ENCODE measurements around the gene TNFSF10. TPM values are rescaled to one million over a fixed set of nuclear protein-coding genes. Genes with fewer than 3 reads are reported as not detected.
"Not testable (repeated sequence)": the region's sequence is repeated elsewhere in the genome, so short reads cannot be mapped to it uniquely, and the experiment has no call there.

TNFSF10 gene
- 4.7 TPM for total RNA-seq

GRCh38 chr3:172522871-172523818, at the start of gene TNFSF10:
Gene TNFSF10, minus strand, starts transcription at chr3:172523430. Its CDS starts 46 bp downstream, at chr3:172523384.
- no peak for DNase-seq

GRCh38 chr3:172569128-172570008, 46.1 kb upstream of the TNFSF10 start:
- no peak for DNase-seq

- DNase-seq: no peak
Measured at GRCh38 chr3:172568701-172569100, 45.5 kb upstream of the TNFSF10 start.

- DNase-seq: not testable (repeated sequence)
Measured at GRCh38 chr3:172566785-172567184, 43.6 kb upstream of the TNFSF10 start.

GRCh38 chr3:172564499-172564898, 41.3 kb upstream of the TNFSF10 start:
- DNase-seq: no peak

DNA sequence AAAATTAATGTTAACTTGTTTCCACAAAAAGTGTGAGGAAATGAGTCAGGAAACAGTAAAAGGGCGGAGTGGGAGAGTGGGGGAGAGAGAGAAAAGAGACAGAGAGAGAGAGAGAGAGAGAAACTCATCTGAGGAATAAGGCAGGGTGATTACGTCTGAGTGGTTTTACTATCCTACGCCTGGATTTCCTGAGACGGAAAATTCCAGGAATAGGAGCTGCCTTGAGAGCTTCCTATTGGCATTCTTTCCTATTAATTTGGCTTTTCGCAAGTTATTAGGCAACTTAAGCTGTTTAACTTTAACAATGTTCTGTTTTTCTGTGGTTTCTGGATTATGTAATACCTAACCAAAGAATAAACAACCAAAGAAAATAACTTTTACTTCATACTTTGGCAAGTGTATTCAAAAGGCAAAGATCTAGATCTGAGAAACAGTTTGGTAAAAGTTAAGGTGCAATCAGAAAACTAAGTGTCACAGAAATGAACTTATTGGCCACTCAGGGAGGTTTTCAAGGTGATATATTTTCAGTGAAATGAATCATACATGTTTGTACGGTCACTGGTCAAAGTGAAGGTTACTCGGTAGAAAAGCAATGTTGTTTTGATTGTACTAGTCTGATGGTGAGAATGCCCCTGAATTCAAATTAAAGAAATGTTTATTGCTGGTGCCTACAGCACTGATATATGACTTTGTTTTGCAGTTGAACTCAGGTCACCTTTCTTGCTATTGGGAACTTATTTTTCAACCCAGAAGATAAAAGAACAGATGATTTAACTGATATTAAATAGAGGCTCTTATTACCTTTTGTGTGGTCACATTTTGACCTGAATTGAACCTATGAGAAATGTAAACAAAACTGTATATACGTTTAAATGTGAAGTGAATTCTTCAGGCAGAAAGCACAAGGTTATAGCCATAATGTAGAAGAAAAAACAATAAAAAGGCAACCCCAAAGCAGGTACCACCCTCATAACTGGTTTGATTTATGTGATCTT, 39.9 kb upstream of the TNFSF10 start:
- no peak for DNase-seq

DNA sequence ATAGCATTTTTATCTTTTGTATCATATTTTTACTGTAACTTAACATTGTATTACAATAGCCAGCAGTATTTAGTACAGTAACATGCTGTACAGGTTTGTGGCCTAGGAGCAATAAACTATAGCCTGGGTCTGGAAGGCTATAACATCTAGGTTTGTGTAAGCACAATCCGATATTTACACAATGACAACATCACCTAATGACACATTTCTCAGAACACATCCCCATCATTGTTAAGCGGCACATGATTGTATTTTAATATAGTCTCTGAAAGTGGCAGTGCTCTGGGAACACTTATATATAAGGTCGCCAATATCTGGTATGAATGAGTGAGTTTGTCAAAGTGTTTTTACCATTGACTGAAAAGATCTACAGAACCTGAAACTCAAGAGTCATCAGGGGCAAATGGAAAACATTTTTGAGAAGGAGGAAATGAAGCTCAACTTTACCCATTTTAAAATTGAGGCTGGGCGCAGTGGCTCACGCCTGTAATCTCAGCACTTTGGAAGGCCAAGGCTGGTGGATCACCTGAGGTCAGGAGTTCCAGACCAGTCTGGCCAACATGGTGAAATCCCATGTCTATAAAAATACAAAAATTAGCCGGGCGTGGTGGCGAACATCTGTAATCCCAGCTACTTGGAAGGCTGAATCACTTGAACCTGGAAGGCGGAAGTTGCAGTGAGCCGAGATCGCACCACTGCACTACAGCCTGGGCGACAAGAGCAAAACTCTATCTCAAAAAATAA, 38.8 kb upstream of the TNFSF10 start:
- DNase-seq: no peak

- DNase-seq: no peak
Measured at GRCh38 chr3:172560586-172560985, 37.4 kb upstream of the TNFSF10 start.

DNA sequence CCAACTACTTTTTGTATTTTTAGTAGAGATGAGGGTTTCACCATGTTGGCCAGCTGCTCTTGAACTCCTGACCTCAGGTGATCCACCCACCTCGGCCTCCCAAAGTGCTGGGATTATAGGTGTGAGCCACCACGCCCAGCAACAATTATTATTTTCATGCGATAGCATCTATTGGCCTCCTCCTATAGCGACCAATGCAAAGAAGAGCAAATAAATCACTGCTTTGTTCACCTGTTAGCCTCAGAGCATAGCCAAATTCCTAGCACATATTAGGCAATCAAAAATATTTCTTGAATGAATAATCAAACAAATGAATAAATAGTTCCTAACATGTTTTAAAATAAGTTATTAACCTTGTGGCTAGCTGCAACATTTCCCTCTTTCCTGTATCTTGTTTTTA, 36.8 kb upstream of the TNFSF10 start:
- DNase-seq: no peak

DNA sequence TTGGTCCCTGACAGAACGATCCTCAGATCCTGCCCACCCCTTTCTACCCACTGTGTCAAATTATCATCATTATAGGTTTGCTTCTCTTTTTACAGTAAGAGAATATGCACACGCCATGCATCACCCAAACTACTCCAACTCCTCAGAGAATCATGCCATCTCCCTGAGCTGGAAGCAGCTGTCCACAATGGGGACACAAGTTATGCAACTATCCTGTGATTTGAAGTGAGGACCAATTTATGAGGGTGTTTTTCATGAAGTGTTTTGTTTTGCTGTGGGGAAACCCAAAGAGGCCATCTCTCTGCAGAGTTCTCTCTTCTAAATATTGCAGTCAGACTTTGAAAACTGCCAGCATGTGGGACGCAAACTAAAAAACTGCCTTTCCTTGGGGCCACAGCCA, 35.8 kb upstream of the TNFSF10 start:
- DNase-seq: no peak

GRCh38 chr3:172557515-172558220, 34.4 kb upstream of the TNFSF10 start:
- DNase-seq: no peak

DNA sequence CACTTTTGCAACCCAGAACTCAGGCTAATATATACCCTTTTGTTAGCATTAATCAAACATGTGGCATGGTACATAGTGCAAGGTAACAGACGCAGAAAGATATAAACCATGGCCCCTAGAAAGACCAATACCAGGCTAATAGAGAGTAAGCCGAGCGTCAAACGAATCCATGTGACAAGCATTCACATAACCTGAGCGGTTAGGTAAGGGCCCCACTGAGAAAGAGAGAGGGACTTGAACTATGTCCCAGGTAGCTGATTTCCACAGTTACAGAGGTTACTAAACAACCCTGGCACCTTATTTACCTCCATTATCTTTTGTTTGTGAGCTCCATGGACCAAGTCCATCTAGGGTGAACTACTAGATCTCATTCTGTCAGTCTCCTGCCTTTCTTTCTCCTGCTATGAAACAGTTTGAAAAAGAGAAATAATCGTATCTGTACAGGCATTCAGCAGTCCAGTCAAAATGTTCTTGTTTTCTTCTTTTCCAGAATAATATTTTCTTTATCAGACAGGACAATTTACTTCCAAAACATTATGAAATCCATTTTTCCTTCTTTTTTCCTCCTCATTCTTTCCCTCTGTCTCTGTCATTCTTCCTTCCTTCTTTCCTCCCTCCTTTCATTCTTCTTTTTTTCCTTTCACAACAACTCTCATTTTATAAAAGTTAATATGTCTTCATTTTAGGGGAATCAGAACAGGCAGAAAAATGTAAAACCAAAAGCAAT, 30.5 kb upstream of the TNFSF10 start:
- no peak for DNase-seq

GRCh38 chr3:172552607-172553006, 29.4 kb upstream of the TNFSF10 start:
- DNase-seq: no peak

DNA sequence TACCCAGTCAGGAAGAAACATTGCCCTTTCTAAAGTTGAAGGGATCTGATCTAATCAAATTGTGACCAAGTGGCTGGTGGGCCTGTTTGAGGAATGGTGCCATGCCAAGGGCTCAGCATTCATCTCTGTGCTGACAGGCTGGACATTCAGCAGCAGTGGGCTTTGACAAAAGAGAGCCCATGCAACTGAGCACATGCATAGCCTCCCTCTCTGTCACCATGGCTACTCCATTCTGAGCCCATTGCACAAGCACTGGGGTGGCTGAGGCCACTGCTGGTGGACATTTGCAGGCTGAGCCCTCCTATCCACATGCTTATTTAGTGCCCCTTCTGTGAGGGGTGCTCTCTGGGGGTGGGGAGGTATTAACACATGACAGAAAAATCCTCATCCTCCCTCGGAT, 28.6 kb upstream of the TNFSF10 start:
- DNase-seq: no peak

DNA sequence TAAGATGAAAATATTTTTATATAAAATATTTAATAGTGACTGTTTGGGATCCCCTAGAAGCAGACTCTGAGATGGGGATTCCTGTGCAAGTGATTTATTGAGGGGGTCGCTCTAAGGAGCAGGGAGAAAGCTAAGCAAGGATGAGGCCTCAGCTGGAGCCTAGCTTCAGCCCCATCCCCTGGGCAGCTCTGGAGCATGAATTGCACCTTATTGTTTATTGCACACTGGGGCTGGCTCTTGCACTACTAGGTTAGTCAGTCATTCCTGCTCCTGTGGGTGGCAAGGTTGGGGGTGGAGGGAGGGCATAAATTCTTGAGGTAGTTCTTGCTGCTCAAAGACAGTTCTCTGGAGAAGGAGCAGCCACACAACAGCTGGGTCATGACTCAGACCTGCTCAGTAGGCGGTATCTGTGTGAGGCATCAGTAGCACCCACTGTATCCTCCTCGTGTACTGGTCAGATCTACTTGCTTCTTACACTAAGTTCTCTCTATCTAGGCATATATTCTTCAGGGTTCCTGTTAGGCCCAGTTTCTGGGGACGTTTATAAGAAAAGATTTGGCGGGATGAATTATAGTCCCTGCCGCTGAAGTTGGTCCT, 27.2 kb upstream of the TNFSF10 start:
- DNase-seq: peak; percentile 32

- DNase-seq: no peak
Measured at GRCh38 chr3:172549144-172549543, 25.9 kb upstream of the TNFSF10 start.

DNA sequence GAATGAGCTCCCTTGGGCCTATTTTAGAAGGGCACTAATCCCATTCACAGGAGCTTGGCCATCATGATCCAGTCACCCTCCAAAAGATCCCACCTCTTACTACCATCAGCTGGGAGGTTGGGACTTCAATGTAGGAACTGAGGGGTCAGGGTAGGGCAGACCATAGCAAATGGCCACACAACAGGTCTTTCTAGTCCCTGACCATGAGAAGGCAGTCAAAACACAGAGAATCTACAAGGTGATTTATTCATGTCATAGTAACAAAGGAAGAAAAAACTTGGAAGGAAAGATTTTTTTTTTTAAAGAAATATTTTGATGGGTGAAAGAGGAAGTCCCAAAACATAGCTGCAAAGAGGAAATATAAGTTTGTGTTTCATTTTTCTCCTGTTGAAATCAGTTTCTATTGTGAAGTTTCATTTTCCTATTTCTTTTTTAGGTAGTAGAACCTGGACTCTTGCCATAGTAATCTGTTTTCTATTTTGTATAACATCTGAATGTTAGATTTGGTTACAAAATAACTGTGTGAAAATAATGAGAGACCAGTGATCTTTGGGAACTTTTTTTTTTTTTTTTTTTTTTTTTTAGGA, 23.5 kb upstream of the TNFSF10 start:
- no peak for DNase-seq

- DNase-seq: no peak
Measured at GRCh38 chr3:172546105-172546504, 22.9 kb upstream of the TNFSF10 start.

GRCh38 chr3:172544404-172544803, 21.2 kb upstream of the TNFSF10 start:
- no peak for DNase-seq

All from occipital lobe (tissue), 2 donors.